ENCODE results near the gene STK10. TPM values are rescaled to one million over a fixed set of nuclear protein-coding genes. Genes with fewer than 3 reads are reported as not detected.

The STK10 gene
- polyA plus RNA-seq, 1 of the 3 experiments (the other 2 are of a cell fraction): 11.0 TPM

DNA sequence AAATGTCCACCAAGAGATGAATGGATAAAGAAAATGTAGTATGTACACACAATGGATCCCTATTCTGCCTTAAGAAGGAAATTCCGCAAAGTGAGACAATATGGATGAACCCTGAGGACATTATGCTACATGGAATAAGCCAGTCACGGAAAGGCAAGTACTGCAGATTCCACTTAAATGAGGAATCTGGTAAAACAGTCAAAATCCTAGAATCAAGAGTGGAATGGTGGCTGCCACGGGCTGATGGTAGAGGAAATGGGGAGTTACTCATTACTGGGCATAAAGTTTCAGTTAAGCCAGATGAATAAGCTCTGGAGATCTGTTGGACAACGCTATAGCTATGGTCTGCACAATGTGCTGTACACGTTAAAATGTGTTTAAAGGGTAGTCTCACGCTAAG is 47.2 kb downstream of the STK10 start:
- Histone ChIP-seq H3K27me3 (ENCODE audit: insufficient read depth) (no peaks in the 10 kb centered on the region), H3K9me3 (no peaks in the 10 kb centered on the region), H3K4me3 (ENCODE audit: low read depth in 2 of 2, low read length in 1 of 2) (no peak overlapping the region), H3K9ac (no peak overlapping the region), H3K36me3 (replicated peaks in 1 of 2; ENCODE audit: control insufficient read depth in 1 of 2, insufficient read depth in 2 of 2, low read length in 1 of 2) (peaks cover 0 to 3% of the 10 kb centered on the region in 2 experiments), H4K20me1 (ENCODE audit: insufficient read depth) (peaks cover 14% of the 10 kb centered on the region; the same call in 1 of the 2 replicates), H3K79me2 (ENCODE audit: insufficient read depth) (peaks cover 15% of the 10 kb centered on the region), H2AFZ (ENCODE audit: low read depth) (no peak overlapping the region), H3K9me2 (no peaks in the 10 kb centered on the region), H3K4me1 (ENCODE audit: control insufficient read depth in 1 of 2, insufficient read depth in 2 of 2, low read depth in 1 of 2, low read length in 1 of 2) (peaks cover 0 to 28% of the 10 kb centered on the region in 2 experiments; a peak in 1 of 4 replicates), H3K4me2 (no peak overlapping the region), H3F3A (replicated peaks; ENCODE audit: insufficient read depth) (no peaks in the 10 kb centered on the region), H3K27ac (ENCODE audit: low read depth in 2 of 2, low read length in 1 of 2) (no peak overlapping the region)
- ChIA-PET CTCF (no interaction called here), POLR2A (no interaction called here)
- WGBS (ENCODE audit: low lambda C conversion rate): 85% methylated on average over 6 of the region's 6 CpGs
- TF ChIP-seq, protein P1, sequence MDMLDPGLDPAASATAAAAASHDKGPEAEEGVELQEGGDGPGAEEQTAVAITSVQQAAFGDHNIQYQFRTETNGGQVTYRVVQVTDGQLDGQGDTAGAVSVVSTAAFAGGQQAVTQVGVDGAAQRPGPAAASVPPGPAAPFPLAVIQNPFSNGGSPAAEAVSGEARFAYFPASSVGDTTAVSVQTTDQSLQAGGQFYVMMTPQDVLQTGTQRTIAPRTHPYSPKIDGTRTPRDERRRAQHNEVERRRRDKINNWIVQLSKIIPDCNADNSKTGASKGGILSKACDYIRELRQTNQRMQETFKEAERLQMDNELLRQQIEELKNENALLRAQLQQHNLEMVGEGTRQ (IDR thresholded peaks at IDR 0.05; ENCODE audit: borderline replicate concordance, low read depth, low read length): no peak
- no peak for TF ChIP-seq FOSL2 (IDR thresholded peaks at IDR 0.05; ENCODE audit: borderline replicate concordance, low read depth)
- no peak for TF ChIP-seq SIN3A (IDR thresholded peaks at IDR 0.05; ENCODE audit: borderline replicate concordance, low read depth, low read length)
- TF ChIP-seq YY1 (IDR thresholded peaks at IDR 0.05; ENCODE audit: low read depth): no peak
- no peak for TF ChIP-seq TAF1 (IDR thresholded peaks at IDR 0.05; ENCODE audit: borderline replicate concordance, low read depth, low read length)
- TF ChIP-seq, protein P2, sequence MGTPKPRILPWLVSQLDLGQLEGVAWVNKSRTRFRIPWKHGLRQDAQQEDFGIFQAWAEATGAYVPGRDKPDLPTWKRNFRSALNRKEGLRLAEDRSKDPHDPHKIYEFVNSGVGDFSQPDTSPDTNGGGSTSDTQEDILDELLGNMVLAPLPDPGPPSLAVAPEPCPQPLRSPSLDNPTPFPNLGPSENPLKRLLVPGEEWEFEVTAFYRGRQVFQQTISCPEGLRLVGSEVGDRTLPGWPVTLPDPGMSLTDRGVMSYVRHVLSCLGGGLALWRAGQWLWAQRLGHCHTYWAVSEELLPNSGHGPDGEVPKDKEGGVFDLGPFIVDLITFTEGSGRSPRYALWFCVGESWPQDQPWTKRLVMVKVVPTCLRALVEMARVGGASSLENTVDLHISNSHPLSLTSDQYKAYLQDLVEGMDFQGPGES (IDR thresholded peaks at IDR 0.05; ENCODE audit: low read depth, low read length): no peak
- TF ChIP-seq, protein P3, sequence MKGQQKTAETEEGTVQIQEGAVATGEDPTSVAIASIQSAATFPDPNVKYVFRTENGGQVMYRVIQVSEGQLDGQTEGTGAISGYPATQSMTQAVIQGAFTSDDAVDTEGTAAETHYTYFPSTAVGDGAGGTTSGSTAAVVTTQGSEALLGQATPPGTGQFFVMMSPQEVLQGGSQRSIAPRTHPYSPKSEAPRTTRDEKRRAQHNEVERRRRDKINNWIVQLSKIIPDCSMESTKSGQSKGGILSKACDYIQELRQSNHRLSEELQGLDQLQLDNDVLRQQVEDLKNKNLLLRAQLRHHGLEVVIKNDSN (IDR thresholded peaks at IDR 0.05; ENCODE audit: borderline replicate concordance, low read depth): no peak
- DNase-seq: no peak

DNA sequence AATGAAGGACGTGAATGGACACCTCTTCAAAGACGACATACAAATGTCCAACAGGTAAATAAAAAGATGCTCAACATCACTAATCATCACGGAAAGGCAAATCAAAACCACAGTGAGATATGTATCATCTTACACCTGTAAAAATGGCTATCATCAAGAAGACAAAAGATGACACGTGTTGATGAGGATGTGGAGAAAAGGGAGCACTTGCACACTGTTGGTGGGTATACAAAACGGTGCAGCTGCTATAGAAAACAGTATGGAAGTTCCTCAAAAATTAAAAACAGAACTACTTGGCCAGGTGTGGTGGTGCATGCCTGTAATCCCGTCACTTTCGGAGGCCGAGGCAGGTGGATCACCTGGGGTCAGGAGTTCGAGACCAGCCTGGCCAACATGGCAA is 47.9 kb downstream of the STK10 start:
- ChIA-PET POLR2A (no interaction called here), CTCF (no interaction called here)
- H3K9me2 ChIP-seq: no peaks in the 10 kb centered on the region
- H3F3A ChIP-seq (replicated peaks; ENCODE audit: insufficient read depth): no peaks in the 10 kb centered on the region
- H3K36me3 ChIP-seq (replicated peaks in 1 of 2; ENCODE audit: control insufficient read depth in 1 of 2, insufficient read depth in 2 of 2, low read length in 1 of 2): peaks cover 0 to 7% of the 10 kb centered on the region in 2 experiments
- H3K79me2 ChIP-seq (ENCODE audit: insufficient read depth): peaks cover 16% of the 10 kb centered on the region
- H4K20me1 ChIP-seq (ENCODE audit: insufficient read depth): peaks cover 14% of the 10 kb centered on the region; the same call in 1 of the 2 replicates
- H3K4me3 ChIP-seq (ENCODE audit: low read depth in 2 of 2, low read length in 1 of 2): no peak overlapping the region
- no peak overlapping the region for H3K9ac ChIP-seq
- DNase-seq: no peak
- WGBS (ENCODE audit: low lambda C conversion rate): 94% methylated on average over 9 of the region's 9 CpGs
- no peak overlapping the region for H3K4me2 ChIP-seq
- H3K27ac ChIP-seq (ENCODE audit: low read depth in 2 of 2, low read length in 1 of 2): no peak overlapping the region
- peaks cover 0 to 27% of the 10 kb centered on the region in 2 experiments; a peak in 1 of 4 replicates for H3K4me1 ChIP-seq (ENCODE audit: control insufficient read depth in 1 of 2, insufficient read depth in 2 of 2, low read depth in 1 of 2, low read length in 1 of 2)
- H2AFZ ChIP-seq (ENCODE audit: low read depth): no peak overlapping the region
- no peaks in the 10 kb centered on the region for H3K9me3 ChIP-seq
- H3K27me3 ChIP-seq (ENCODE audit: insufficient read depth): no peaks in the 10 kb centered on the region
- TF ChIP-seq NFIC (IDR thresholded peaks at IDR 0.05; ENCODE audit: borderline replicate concordance) (no peak), EZH2phosphoT487 (IDR thresholded peaks at IDR 0.05; ENCODE audit: borderline replicate concordance, low read depth) (no peak), ELF1 (IDR thresholded peaks at IDR 0.05) (no peak), JUND (IDR thresholded peaks at IDR 0.05) (no peak), RXRA (IDR thresholded peaks at IDR 0.05; ENCODE audit: borderline replicate concordance, low read depth) (no peak), FOXJ3 (CRISPR knock-in tag; IDR thresholded peaks at IDR 0.05) (no peak), SMC3 (IDR thresholded peaks at IDR 0.05; ENCODE audit: low read depth, low read length) (no peak), RCOR1 (IDR thresholded peaks at IDR 0.05; ENCODE audit: low read length) (no peak), RAD21 (IDR thresholded peaks at IDR 0.05; ENCODE audit: low read length) (no peak), SIN3A (IDR thresholded peaks at IDR 0.05; ENCODE audit: borderline replicate concordance, low read depth, low read length) (no peak), GABPA (IDR thresholded peaks at IDR 0.05; ENCODE audit: low read depth) (no peak), TAF1 (IDR thresholded peaks at IDR 0.05; ENCODE audit: borderline replicate concordance, low read depth, low read length) (no peak), GATA2 (CRISPR knock-in tag; IDR thresholded peaks at IDR 0.05) (no peak)
- TF ChIP-seq, protein P4, sequence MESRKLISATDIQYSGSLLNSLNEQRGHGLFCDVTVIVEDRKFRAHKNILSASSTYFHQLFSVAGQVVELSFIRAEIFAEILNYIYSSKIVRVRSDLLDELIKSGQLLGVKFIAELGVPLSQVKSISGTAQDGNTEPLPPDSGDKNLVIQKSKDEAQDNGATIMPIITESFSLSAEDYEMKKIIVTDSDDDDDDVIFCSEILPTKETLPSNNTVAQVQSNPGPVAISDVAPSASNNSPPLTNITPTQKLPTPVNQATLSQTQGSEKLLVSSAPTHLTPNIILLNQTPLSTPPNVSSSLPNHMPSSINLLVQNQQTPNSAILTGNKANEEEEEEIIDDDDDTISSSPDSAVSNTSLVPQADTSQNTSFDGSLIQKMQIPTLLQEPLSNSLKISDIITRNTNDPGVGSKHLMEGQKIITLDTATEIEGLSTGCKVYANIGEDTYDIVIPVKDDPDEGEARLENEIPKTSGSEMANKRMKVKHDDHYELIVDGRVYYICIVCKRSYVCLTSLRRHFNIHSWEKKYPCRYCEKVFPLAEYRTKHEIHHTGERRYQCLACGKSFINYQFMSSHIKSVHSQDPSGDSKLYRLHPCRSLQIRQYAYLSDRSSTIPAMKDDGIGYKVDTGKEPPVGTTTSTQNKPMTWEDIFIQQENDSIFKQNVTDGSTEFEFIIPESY (IDR thresholded peaks at IDR 0.05; ENCODE audit: borderline replicate concordance, low read depth): no peak
- TF ChIP-seq, protein P5, sequence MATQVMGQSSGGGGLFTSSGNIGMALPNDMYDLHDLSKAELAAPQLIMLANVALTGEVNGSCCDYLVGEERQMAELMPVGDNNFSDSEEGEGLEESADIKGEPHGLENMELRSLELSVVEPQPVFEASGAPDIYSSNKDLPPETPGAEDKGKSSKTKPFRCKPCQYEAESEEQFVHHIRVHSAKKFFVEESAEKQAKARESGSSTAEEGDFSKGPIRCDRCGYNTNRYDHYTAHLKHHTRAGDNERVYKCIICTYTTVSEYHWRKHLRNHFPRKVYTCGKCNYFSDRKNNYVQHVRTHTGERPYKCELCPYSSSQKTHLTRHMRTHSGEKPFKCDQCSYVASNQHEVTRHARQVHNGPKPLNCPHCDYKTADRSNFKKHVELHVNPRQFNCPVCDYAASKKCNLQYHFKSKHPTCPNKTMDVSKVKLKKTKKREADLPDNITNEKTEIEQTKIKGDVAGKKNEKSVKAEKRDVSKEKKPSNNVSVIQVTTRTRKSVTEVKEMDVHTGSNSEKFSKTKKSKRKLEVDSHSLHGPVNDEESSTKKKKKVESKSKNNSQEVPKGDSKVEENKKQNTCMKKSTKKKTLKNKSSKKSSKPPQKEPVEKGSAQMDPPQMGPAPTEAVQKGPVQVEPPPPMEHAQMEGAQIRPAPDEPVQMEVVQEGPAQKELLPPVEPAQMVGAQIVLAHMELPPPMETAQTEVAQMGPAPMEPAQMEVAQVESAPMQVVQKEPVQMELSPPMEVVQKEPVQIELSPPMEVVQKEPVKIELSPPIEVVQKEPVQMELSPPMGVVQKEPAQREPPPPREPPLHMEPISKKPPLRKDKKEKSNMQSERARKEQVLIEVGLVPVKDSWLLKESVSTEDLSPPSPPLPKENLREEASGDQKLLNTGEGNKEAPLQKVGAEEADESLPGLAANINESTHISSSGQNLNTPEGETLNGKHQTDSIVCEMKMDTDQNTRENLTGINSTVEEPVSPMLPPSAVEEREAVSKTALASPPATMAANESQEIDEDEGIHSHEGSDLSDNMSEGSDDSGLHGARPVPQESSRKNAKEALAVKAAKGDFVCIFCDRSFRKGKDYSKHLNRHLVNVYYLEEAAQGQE (IDR thresholded peaks at IDR 0.05; ENCODE audit: low read depth, low read length): no peak
